Endothelial cell of umbilical vein (primary cell): ENCODE measurements around the gene SATB2. TPM values are rescaled to one million over a fixed set of nuclear protein-coding genes. Genes with fewer than 3 reads are reported as not detected.

Experiments
- BruUV-seq: library from RNA; stranded (reverse); fragments of 400-500 nt; replicated peaks from 2 replicates; lab custom pipeline; 2021; lab: Mats Ljungman, UMichigan
- CTCF ChIA-PET: fragments of 300-600, 350-600 bp; sonication (Branson Sonifier 250); formaldehyde crosslinking; loops from one replicate; lab custom pipeline; 2021; ENCODE audit warnings: antibody characterized with exemption, inconsistent platforms; lab: Charles Lee
- POLR2A ChIA-PET: fragments of 300-600, 350-600 bp; sonication (Branson Sonifier 250); formaldehyde crosslinking; loops from one replicate; lab custom pipeline; 2021; ENCODE audit warnings: antibody characterized with exemption, inconsistent platforms; lab: Charles Lee
- DNase-seq: peaks from one replicate; pipeline ENCODE4 v3.0.0-alpha.2; 2011; ENCODE audit warnings: low read depth, low spot score
- FAIRE-seq: peaks from 2 replicates; lab custom pipeline; 2011; peaks lifted over from hg19 to GRCh38; lab: Jason Lieb, UNC
- H2AFZ ChIP-seq: 2 replicates; pipeline ENCODE4 v1.6.0; 2012; ENCODE audit warnings: low read depth, low read length, control low read depth, inconsistent platforms
- H3K27ac ChIP-seq: 2 replicates; pipeline ENCODE4 v1.5.1; 2011; ENCODE audit warnings: low read depth, mild to moderate bottlenecking, control low read depth, low read length, moderate library complexity; ENCODE audit not compliant: insufficient read depth
- H3K27me3 ChIP-seq, 2 experiments: 2 replicates each; pipeline versions ENCODE4 v1.6.0 to v1.6.1; 2011; ENCODE audit warnings: low read length in 2 of 2, mixed read lengths in 1 of 2; ENCODE audit not compliant: control insufficient read depth in 2 of 2, insufficient read depth in 2 of 2
- H3K36me3 ChIP-seq, 2 experiments: 2 replicates in 1 of 2; 3 replicates in 1 of 2; pipeline ENCODE4 v1.5.1; 2011; ENCODE audit warnings: low read length in 2 of 2, mild to moderate bottlenecking in 1 of 2, moderate library complexity in 1 of 2; ENCODE audit not compliant: control insufficient read depth in 2 of 2, insufficient read depth in 2 of 2; ENCODE audit errors: extremely low read depth in 1 of 2
- H3K4me1 ChIP-seq: 3 replicates; pipeline ENCODE4 v1.5.1; 2011; ENCODE audit warnings: mild to moderate bottlenecking, low read length; ENCODE audit not compliant: control insufficient read depth, insufficient read depth; ENCODE audit errors: extremely low read depth
- H3K4me2 ChIP-seq: 2 replicates; pipeline ENCODE4 v1.6.1; 2011; ENCODE audit warnings: low read length, control low read depth, mixed read lengths; ENCODE audit not compliant: insufficient read depth
- H3K4me3 ChIP-seq, 3 experiments: fragments of 200-600 bp in 1 of 3; sonication (generic), shearing (Covaris generic) in 1 of 3; replicated peaks in 1 of 3; 2 replicates each; pipeline ENCODE4 v1.5.1; 2011 to 2016; ENCODE audit warnings: control low read depth in 3 of 3, low read length in 3 of 3, mild to moderate bottlenecking in 2 of 3, inconsistent platforms in 1 of 3, low read depth in 1 of 3, moderate library complexity in 1 of 3; ENCODE audit not compliant: insufficient read depth in 1 of 3
- H3K79me2 ChIP-seq: 2 replicates; pipeline ENCODE4 v1.6.0; 2012; ENCODE audit warnings: low read length, inconsistent platforms; ENCODE audit not compliant: control insufficient read depth, insufficient read depth
- H3K9ac ChIP-seq: replicated peaks from 2 replicates; pipeline ENCODE3; 2011; ENCODE audit warnings: low read length, control low read depth; ENCODE audit not compliant: insufficient read depth; ENCODE audit errors: extremely low read depth
- H3K9me1 ChIP-seq: replicated peaks from 3 replicates; pipeline ENCODE4 v1.6.0; 2011; ENCODE audit warnings: mild to moderate bottlenecking, low read length; ENCODE audit not compliant: control insufficient read depth, insufficient read depth; ENCODE audit errors: extremely low read depth
- H3K9me3 ChIP-seq: replicated peaks from 2 replicates; pipeline ENCODE4 v1.5.1; 2012; ENCODE audit warnings: low read length, inconsistent platforms; ENCODE audit not compliant: control insufficient read depth, insufficient read depth
- H4K20me1 ChIP-seq: replicated peaks from 2 replicates; pipeline ENCODE3; 2011; ENCODE audit warnings: mild to moderate bottlenecking, low read length; ENCODE audit not compliant: control insufficient read depth, insufficient read depth; ENCODE audit errors: extremely low read depth
- EZH2 ChIP-seq: IDR thresholded peaks from 2 replicates; pipeline ENCODE4 v1.6.1; 2012; ENCODE audit warnings: borderline replicate concordance, low read depth, mild to moderate bottlenecking, moderate library complexity, low read length, inconsistent platforms; ENCODE audit not compliant: severe bottlenecking
- FOS ChIP-seq: IDR thresholded peaks from 2 replicates; pipeline ENCODE4 v1.6.1; 2011; ENCODE audit warnings: mild to moderate bottlenecking, low read length, moderate library complexity, borderline replicate concordance; ENCODE audit not compliant: insufficient read depth
- GATA2 ChIP-seq: IDR thresholded peaks from 2 replicates; pipeline ENCODE4 v1.7.0; 2011; ENCODE audit warnings: low read depth, mild to moderate bottlenecking, moderate library complexity, mixed read lengths, low read length; ENCODE audit not compliant: insufficient read length, insufficient read depth
- JUN ChIP-seq: IDR thresholded peaks from 2 replicates; pipeline ENCODE4 v1.6.1; 2011; ENCODE audit warnings: borderline replicate concordance, low read depth; ENCODE audit not compliant: insufficient read length, insufficient read depth
- MAX ChIP-seq: IDR thresholded peaks from 2 replicates; pipeline ENCODE4 v1.6.1; 2011; ENCODE audit not compliant: insufficient read depth, insufficient read length
- MYC ChIP-seq: IDR thresholded peaks from one replicate; pipeline ENCODE4 v1.6.1; 2011; ENCODE audit warnings: mild to moderate bottlenecking, low read depth, low read length
- POLR2A ChIP-seq: IDR thresholded peaks from 2 replicates; pipeline ENCODE4 v1.6.1; 2012; ENCODE audit warnings: low read depth, mild to moderate bottlenecking, control low read depth, low read length
- POLR2AphosphoS5 ChIP-seq: IDR thresholded peaks from 2 replicates; pipeline ENCODE4 v1.6.1; 2012; ENCODE audit warnings: low read depth, mild to moderate bottlenecking, control low read depth, low read length, moderate library complexity; ENCODE audit not compliant: insufficient read depth
- dilution Hi-C: fragments of 300-500 bp; cut with MboI; formaldehyde crosslinking; loops from one replicate; pipeline ENCODE4 v1.15.0; 2019; ENCODE audit warnings: low sequenced_read_pairs; ENCODE audit not compliant: extremely low pct_ligation_motif_present
- intact Hi-C: fragments of 100-400 bp; cut with micrococcal nuclease; formaldehyde crosslinking; loops from one replicate; pipeline ENCODE4 v1.10.0; 2022
- polyA plus RNA-seq, 4 experiments: library from polyadenylated mRNA; depleted of rRNA in 3 of 4; stranded (reverse) in 3 of 4; unstranded in 1 of 4; fragments of >200 nt; gene quantifications; 2 replicates each; pipeline versions ENCODE4 v1.2.1 to v1.2.3, GENCODE V29; 2011 to 2012; ENCODE audit warnings: missing spikeins in 1 of 4
- total RNA-seq: library from RNA; stranded (reverse); gene quantifications from 2 replicates; pipeline ENCODE4 v1.2.3, GENCODE V29; 2021
- TF ChIP-seq, protein P1 (sequence below), 2 donors: IDR thresholded peaks; 1 replicate in 1 of 2; 2 replicates in 1 of 2; pipeline ENCODE4 v1.5.1; 2011; ENCODE audit warnings: low read length in 2 of 2, mild to moderate bottlenecking in 2 of 2, moderate library complexity in 2 of 2, control low read depth in 1 of 2, inconsistent platforms in 1 of 2, low read depth in 1 of 2; ENCODE audit not compliant: insufficient read depth in 1 of 2; ENCODE audit errors: extremely low read depth in 1 of 2

The SATB2 gene
- total and polyA plus RNA-seq, 2 donors (not counting 3 experiments of a cell fraction or from before 2014, with no cell fraction given): 0.47 to 1.1 TPM

DNA sequence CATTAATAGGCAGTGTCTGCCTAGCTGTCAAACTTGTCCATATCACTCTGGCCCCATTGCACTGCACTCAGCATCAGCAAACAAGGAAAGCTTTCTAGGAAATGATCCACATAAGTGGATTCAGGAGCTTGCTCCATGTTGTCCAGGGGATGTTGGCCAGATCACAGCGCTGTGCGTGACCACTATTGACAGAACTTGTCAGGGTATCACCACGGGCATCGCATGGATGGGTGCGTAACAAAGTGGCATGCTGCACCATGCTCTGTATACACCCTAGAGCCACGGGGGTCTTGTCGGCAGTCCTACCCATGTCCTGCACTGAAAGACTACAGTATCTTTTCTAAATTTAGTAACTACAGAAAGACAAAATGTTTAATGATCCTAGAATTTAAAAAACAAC, 15.6 kb downstream of the SATB2 start:
- H2AFZ ChIP-seq: no peak overlapping the region
- intact Hi-C loops: no loop called here
- H4K20me1 ChIP-seq: no peaks in the 10 kb centered on the region
- no peak for DNase-seq
- ChIA-PET POLR2A (no interaction called here), CTCF (no interaction called here)
- H3K27ac ChIP-seq: no peak overlapping the region
- no peak for TF ChIP-seq POLR2A
- TF ChIP-seq MYC: no peak
- TF ChIP-seq, protein P1, sequence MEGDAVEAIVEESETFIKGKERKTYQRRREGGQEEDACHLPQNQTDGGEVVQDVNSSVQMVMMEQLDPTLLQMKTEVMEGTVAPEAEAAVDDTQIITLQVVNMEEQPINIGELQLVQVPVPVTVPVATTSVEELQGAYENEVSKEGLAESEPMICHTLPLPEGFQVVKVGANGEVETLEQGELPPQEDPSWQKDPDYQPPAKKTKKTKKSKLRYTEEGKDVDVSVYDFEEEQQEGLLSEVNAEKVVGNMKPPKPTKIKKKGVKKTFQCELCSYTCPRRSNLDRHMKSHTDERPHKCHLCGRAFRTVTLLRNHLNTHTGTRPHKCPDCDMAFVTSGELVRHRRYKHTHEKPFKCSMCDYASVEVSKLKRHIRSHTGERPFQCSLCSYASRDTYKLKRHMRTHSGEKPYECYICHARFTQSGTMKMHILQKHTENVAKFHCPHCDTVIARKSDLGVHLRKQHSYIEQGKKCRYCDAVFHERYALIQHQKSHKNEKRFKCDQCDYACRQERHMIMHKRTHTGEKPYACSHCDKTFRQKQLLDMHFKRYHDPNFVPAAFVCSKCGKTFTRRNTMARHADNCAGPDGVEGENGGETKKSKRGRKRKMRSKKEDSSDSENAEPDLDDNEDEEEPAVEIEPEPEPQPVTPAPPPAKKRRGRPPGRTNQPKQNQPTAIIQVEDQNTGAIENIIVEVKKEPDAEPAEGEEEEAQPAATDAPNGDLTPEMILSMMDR (IDR thresholded peaks at IDR 0.05; ENCODE audit: extremely low read depth in 1 of 2, insufficient read depth in 1 of 2, low read depth in 1 of 2, low read length in 2 of 2): no peak
- TF ChIP-seq FOS: no peak
- no peak for TF ChIP-seq EZH2
- no peak for TF ChIP-seq MAX
- no peak for TF ChIP-seq GATA2
- TF ChIP-seq POLR2AphosphoS5: no peak
- no peak for TF ChIP-seq JUN
- no peaks in the 10 kb centered on the region for H3K9me3 ChIP-seq
- H3K4me3 ChIP-seq: no peak overlapping the region
- peaks cover 0 to 17% of the 10 kb centered on the region in 2 experiments for H3K27me3 ChIP-seq
- H3K4me2 ChIP-seq: no peak overlapping the region
- no peak overlapping the region for H3K9ac ChIP-seq
- dilution Hi-C loops: no loop called here
- H3K4me1 ChIP-seq: no peaks in the 10 kb centered on the region
- H3K9me1 ChIP-seq: no peaks in the 10 kb centered on the region
- H3K36me3 ChIP-seq: no peaks in the 10 kb centered on the region
- BruUV-seq: no TSS peak
- H3K79me2 ChIP-seq: no peaks in the 10 kb centered on the region
- FAIRE-seq: no peak
